ENCODE data around the gene SPP2.

Gene SPP2

DNA sequence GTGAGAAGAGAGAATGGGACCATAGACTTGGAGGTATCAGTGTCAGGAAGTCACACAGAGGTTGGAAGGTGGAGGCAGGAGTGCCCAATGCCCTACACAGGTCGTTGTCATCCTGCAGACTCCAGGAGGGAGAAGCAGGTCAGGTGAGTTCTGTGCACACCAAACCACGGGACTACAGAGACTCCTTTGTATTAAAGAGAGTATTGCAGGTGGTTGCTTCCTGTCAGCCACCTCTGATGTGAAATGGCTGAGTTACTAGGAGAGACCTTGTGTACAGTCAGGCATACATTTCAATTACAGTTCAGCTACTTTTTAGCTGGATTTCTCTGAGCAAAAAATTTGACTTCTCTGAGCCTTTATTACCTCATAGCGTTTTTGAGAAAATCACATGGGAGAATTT lies 51.6 kb downstream of the SPP2 start:
- TF ChIP-seq ZNF384 (IDR thresholded peaks at IDR 0.05), result no peak
- no peak for TF ChIP-seq CTBP1 (IDR thresholded peaks at IDR 0.05; ENCODE audit: borderline replicate concordance)
- TF ChIP-seq TARDBP (IDR thresholded peaks at IDR 0.05), result no peak
- no peak for DNase-seq (ENCODE audit: extremely low spot score)
- POLR2A ChIA-PET, result no interaction called here
- CTCF ChIA-PET, result no interaction called here

DNA sequence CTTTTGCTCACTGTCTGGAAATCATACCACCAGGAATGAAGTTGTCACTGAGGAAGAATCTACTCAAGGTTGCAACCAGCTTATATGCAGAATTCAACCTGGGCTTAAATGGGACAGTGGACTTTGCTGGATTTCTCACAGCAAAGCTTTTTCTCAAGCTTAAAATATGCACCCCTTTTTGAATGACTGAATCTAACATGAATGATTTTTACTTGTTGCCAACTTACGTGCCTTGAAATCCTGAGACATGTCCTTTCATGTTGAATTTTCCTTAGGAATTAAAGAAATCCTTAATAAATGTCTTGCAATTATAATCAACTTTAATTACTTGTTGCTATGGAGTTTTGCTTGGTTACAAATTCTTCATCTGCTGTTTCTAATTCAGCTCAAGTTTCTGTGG lies 57.4 kb downstream of the SPP2 start:
- CTCF ChIA-PET, result no interaction called here
- no peak for TF ChIP-seq SUZ12 (IDR thresholded peaks at IDR 0.05)
- no peak for TF ChIP-seq TARDBP (IDR thresholded peaks at IDR 0.05)
- TF ChIP-seq BHLHE40 (IDR thresholded peaks at IDR 0.05; ENCODE audit: borderline replicate concordance), result no peak
- TF ChIP-seq FOXM1 (IDR thresholded peaks at IDR 0.05; ENCODE audit: borderline replicate concordance), result no peak
- TF ChIP-seq ZNF384 (IDR thresholded peaks at IDR 0.05), result no peak
- no peak for TF ChIP-seq FOXK2 (IDR thresholded peaks at IDR 0.05)
- TF ChIP-seq ELF4 (IDR thresholded peaks at IDR 0.05), result no peak
- no peak for TF ChIP-seq HDGF (IDR thresholded peaks at IDR 0.05; ENCODE audit: borderline replicate concordance)
- no peak for TF ChIP-seq LEF1 (IDR thresholded peaks at IDR 0.05; ENCODE audit: borderline replicate concordance)
- no peak for TF ChIP-seq ARNT (IDR thresholded peaks at IDR 0.05)
- POLR2A ChIA-PET, result interaction anchor here (0.6 kb wide), 1 partner anchor 194 kb away, joined by 3 read pairs; no protein-coding TSS in a partner anchor
- no peak for DNase-seq (ENCODE audit: extremely low spot score)

- ChIA-PET POLR2A (no interaction called here), CTCF (no interaction called here)
- TF ChIP-seq ELF4 (IDR thresholded peaks at IDR 0.05), result no peak
- no peak for TF ChIP-seq SP1 (IDR thresholded peaks at IDR 0.05)
- no peak for TF ChIP-seq BHLHE40 (IDR thresholded peaks at IDR 0.05; ENCODE audit: borderline replicate concordance)
- TF ChIP-seq TARDBP (IDR thresholded peaks at IDR 0.05), result no peak
- TF ChIP-seq, protein P1, sequence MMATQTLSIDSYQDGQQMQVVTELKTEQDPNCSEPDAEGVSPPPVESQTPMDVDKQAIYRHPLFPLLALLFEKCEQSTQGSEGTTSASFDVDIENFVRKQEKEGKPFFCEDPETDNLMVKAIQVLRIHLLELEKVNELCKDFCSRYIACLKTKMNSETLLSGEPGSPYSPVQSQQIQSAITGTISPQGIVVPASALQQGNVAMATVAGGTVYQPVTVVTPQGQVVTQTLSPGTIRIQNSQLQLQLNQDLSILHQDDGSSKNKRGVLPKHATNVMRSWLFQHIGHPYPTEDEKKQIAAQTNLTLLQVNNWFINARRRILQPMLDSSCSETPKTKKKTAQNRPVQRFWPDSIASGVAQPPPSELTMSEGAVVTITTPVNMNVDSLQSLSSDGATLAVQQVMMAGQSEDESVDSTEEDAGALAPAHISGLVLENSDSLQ (IDR thresholded peaks at IDR 0.05), result no peak
- no peak for TF ChIP-seq NFRKB (IDR thresholded peaks at IDR 0.05)
- TF ChIP-seq FOXA1 (IDR thresholded peaks at IDR 0.05), result no peak
- TF ChIP-seq LEF1 (IDR thresholded peaks at IDR 0.05; ENCODE audit: borderline replicate concordance), result no peak
- TF ChIP-seq FOXM1 (IDR thresholded peaks at IDR 0.05; ENCODE audit: borderline replicate concordance), result no peak
- no peak for TF ChIP-seq FOXK2 (IDR thresholded peaks at IDR 0.05)
- TF ChIP-seq SUZ12 (IDR thresholded peaks at IDR 0.05), result no peak
- no peak for TF ChIP-seq ZNF384 (IDR thresholded peaks at IDR 0.05)
- no peak for TF ChIP-seq CTBP1 (IDR thresholded peaks at IDR 0.05; ENCODE audit: borderline replicate concordance)
- TF ChIP-seq L3MBTL2 (conservative IDR thresholded peaks at IDR 0.05), result no peak
- no peak for TF ChIP-seq HDGF (IDR thresholded peaks at IDR 0.05; ENCODE audit: borderline replicate concordance)
- TF ChIP-seq ARNT (IDR thresholded peaks at IDR 0.05), result no peak
- no peak for DNase-seq (ENCODE audit: extremely low spot score)
These were observed 58.8 kb downstream of the SPP2 start for GRCh38 chr2:234109321-234109720.

- POLR2A ChIA-PET, result no interaction called here
- CTCF ChIA-PET, result no interaction called here
- TF ChIP-seq LEF1 (IDR thresholded peaks at IDR 0.05; ENCODE audit: borderline replicate concordance) (no peak), ARNT (IDR thresholded peaks at IDR 0.05) (no peak), FOXM1 (IDR thresholded peaks at IDR 0.05; ENCODE audit: borderline replicate concordance) (no peak), SP1 (IDR thresholded peaks at IDR 0.05) (no peak), TARDBP (IDR thresholded peaks at IDR 0.05) (no peak), ELF4 (IDR thresholded peaks at IDR 0.05) (no peak), ZNF384 (IDR thresholded peaks at IDR 0.05) (no peak), NFRKB (IDR thresholded peaks at IDR 0.05) (no peak), HDGF (IDR thresholded peaks at IDR 0.05; ENCODE audit: borderline replicate concordance) (no peak), FOXA1 (IDR thresholded peaks at IDR 0.05) (no peak)
- TF ChIP-seq, protein P1 (IDR thresholded peaks at IDR 0.05), result no peak
- DNase-seq (ENCODE audit: extremely low spot score), result no peak
These were observed 59.7 kb downstream of the SPP2 start for GRCh38 chr2:234110219-234110618.

DNA sequence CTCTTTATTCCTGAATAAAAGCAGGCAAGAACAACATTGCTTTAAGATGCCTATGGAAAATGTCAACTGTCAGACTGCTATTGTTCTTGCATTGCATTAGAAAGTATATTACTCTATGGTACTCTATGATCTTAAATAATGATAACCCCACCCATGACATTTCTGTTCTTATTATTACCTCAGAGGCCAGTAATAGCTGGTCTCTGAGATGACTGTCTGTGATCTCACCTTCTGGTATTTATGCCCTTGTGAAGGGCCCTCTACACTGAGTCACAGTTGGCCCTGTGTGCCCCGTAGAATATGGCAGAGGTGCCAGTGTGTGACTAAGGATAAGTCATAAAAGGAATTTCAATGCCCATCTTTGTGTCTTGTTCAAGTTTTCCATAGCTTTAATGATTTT lies 61.0 kb downstream of the SPP2 start:
- ChIA-PET POLR2A (no interaction called here), CTCF (no interaction called here)
- no peak for TF ChIP-seq SP1 (IDR thresholded peaks at IDR 0.05)
- TF ChIP-seq, protein P1 (IDR thresholded peaks at IDR 0.05), result no peak
- no peak for TF ChIP-seq FOXA1 (IDR thresholded peaks at IDR 0.05)
- TF ChIP-seq L3MBTL2 (conservative IDR thresholded peaks at IDR 0.05), result no peak
- TF ChIP-seq FOXK2 (IDR thresholded peaks at IDR 0.05), result no peak
- no peak for TF ChIP-seq HDGF (IDR thresholded peaks at IDR 0.05; ENCODE audit: borderline replicate concordance)
- no peak for TF ChIP-seq BHLHE40 (IDR thresholded peaks at IDR 0.05; ENCODE audit: borderline replicate concordance)
- no peak for TF ChIP-seq NFRKB (IDR thresholded peaks at IDR 0.05)
- no peak for DNase-seq (ENCODE audit: extremely low spot score)

GRCh38 chr2:234116010-234116409 lies 65.5 kb downstream of the SPP2 start:
- no peak for DNase-seq (ENCODE audit: extremely low spot score)
- ChIA-PET POLR2A (no interaction called here), CTCF (no interaction called here)
- no peak for TF ChIP-seq BHLHE40 (IDR thresholded peaks at IDR 0.05; ENCODE audit: borderline replicate concordance)
- no peak for TF ChIP-seq LEF1 (IDR thresholded peaks at IDR 0.05; ENCODE audit: borderline replicate concordance)
- TF ChIP-seq HDGF (IDR thresholded peaks at IDR 0.05; ENCODE audit: borderline replicate concordance), result no peak
- TF ChIP-seq L3MBTL2 (conservative IDR thresholded peaks at IDR 0.05), result no peak
- TF ChIP-seq ARNT (IDR thresholded peaks at IDR 0.05), result no peak
- no peak for TF ChIP-seq TARDBP (IDR thresholded peaks at IDR 0.05)
- TF ChIP-seq CTBP1 (IDR thresholded peaks at IDR 0.05; ENCODE audit: borderline replicate concordance), result no peak
- TF ChIP-seq FOXK2 (IDR thresholded peaks at IDR 0.05), result no peak
- no peak for TF ChIP-seq NFRKB (IDR thresholded peaks at IDR 0.05)
- no peak for TF ChIP-seq ELF4 (IDR thresholded peaks at IDR 0.05)
- TF ChIP-seq FOXM1 (IDR thresholded peaks at IDR 0.05; ENCODE audit: borderline replicate concordance), result no peak
- no peak for TF ChIP-seq SUZ12 (IDR thresholded peaks at IDR 0.05)
- TF ChIP-seq, protein P1 (IDR thresholded peaks at IDR 0.05), result no peak
- TF ChIP-seq FOXA1 (IDR thresholded peaks at IDR 0.05), result no peak
- no peak for TF ChIP-seq SP1 (IDR thresholded peaks at IDR 0.05)
- TF ChIP-seq ZNF384 (IDR thresholded peaks at IDR 0.05), result no peak

Measured in HEK293T (cell line).